Endothelial cell of umbilical vein (primary cell): ENCODE data around the gene PARP8. TPM values are rescaled to one million over a fixed set of nuclear protein-coding genes. Genes with fewer than 3 reads are reported as not detected.

Experiments used
- BruUV-seq: library from RNA; stranded (reverse); fragments of 400-500 nt; replicated peaks from 2 replicates; lab custom pipeline; 2021; lab: Mats Ljungman, UMichigan
- CTCF ChIA-PET: fragments of 300-600, 350-600 bp; sonication (Branson Sonifier 250); formaldehyde crosslinking; loops from one replicate; lab custom pipeline; 2021; ENCODE audit warnings: antibody characterized with exemption, inconsistent platforms; lab: Charles Lee
- POLR2A ChIA-PET: fragments of 300-600, 350-600 bp; sonication (Branson Sonifier 250); formaldehyde crosslinking; loops from one replicate; lab custom pipeline; 2021; ENCODE audit warnings: antibody characterized with exemption, inconsistent platforms; lab: Charles Lee
- DNase-seq: peaks from one replicate; pipeline ENCODE4 v3.0.0-alpha.2; 2011; ENCODE audit warnings: low read depth, low spot score
- FAIRE-seq: peaks from 2 replicates; lab custom pipeline; 2011; peaks lifted over from hg19 to GRCh38; lab: Jason Lieb, UNC
- H2AFZ ChIP-seq: 2 replicates; pipeline ENCODE4 v1.6.0; 2012; ENCODE audit warnings: low read depth, low read length, control low read depth, inconsistent platforms
- H3K27ac ChIP-seq: 2 replicates; pipeline ENCODE4 v1.5.1; 2011; ENCODE audit warnings: low read depth, mild to moderate bottlenecking, control low read depth, low read length, moderate library complexity; ENCODE audit not compliant: insufficient read depth
- H3K27me3 ChIP-seq, 2 experiments: 2 replicates each; pipeline versions ENCODE4 v1.6.0 to v1.6.1; 2011; ENCODE audit warnings: low read length in 2 of 2, mixed read lengths in 1 of 2; ENCODE audit not compliant: control insufficient read depth in 2 of 2, insufficient read depth in 2 of 2
- H3K36me3 ChIP-seq, 2 experiments: 2 replicates in 1 of 2; 3 replicates in 1 of 2; pipeline ENCODE4 v1.5.1; 2011; ENCODE audit warnings: low read length in 2 of 2, mild to moderate bottlenecking in 1 of 2, moderate library complexity in 1 of 2; ENCODE audit not compliant: control insufficient read depth in 2 of 2, insufficient read depth in 2 of 2; ENCODE audit errors: extremely low read depth in 1 of 2
- H3K4me1 ChIP-seq: 3 replicates; pipeline ENCODE4 v1.5.1; 2011; ENCODE audit warnings: mild to moderate bottlenecking, low read length; ENCODE audit not compliant: control insufficient read depth, insufficient read depth; ENCODE audit errors: extremely low read depth
- H3K4me2 ChIP-seq: 2 replicates; pipeline ENCODE4 v1.6.1; 2011; ENCODE audit warnings: low read length, control low read depth, mixed read lengths; ENCODE audit not compliant: insufficient read depth
- H3K4me3 ChIP-seq, 3 experiments: fragments of 200-600 bp in 1 of 3; sonication (generic), shearing (Covaris generic) in 1 of 3; replicated peaks in 1 of 3; 2 replicates each; pipeline ENCODE4 v1.5.1; 2011 to 2016; ENCODE audit warnings: control low read depth in 3 of 3, low read length in 3 of 3, mild to moderate bottlenecking in 2 of 3, inconsistent platforms in 1 of 3, low read depth in 1 of 3, moderate library complexity in 1 of 3; ENCODE audit not compliant: insufficient read depth in 1 of 3
- H3K79me2 ChIP-seq: 2 replicates; pipeline ENCODE4 v1.6.0; 2012; ENCODE audit warnings: low read length, inconsistent platforms; ENCODE audit not compliant: control insufficient read depth, insufficient read depth
- H3K9ac ChIP-seq: replicated peaks from 2 replicates; pipeline ENCODE3; 2011; ENCODE audit warnings: low read length, control low read depth; ENCODE audit not compliant: insufficient read depth; ENCODE audit errors: extremely low read depth
- H3K9me1 ChIP-seq: replicated peaks from 3 replicates; pipeline ENCODE4 v1.6.0; 2011; ENCODE audit warnings: mild to moderate bottlenecking, low read length; ENCODE audit not compliant: control insufficient read depth, insufficient read depth; ENCODE audit errors: extremely low read depth
- H3K9me3 ChIP-seq: replicated peaks from 2 replicates; pipeline ENCODE4 v1.5.1; 2012; ENCODE audit warnings: low read length, inconsistent platforms; ENCODE audit not compliant: control insufficient read depth, insufficient read depth
- H4K20me1 ChIP-seq: replicated peaks from 2 replicates; pipeline ENCODE3; 2011; ENCODE audit warnings: mild to moderate bottlenecking, low read length; ENCODE audit not compliant: control insufficient read depth, insufficient read depth; ENCODE audit errors: extremely low read depth
- CTCF ChIP-seq, 2 donors: IDR thresholded peaks; 1 replicate in 1 of 2; 2 replicates in 1 of 2; pipeline ENCODE4 v1.5.1; 2011; ENCODE audit warnings: low read length in 2 of 2, mild to moderate bottlenecking in 2 of 2, moderate library complexity in 2 of 2, control low read depth in 1 of 2, inconsistent platforms in 1 of 2, low read depth in 1 of 2; ENCODE audit not compliant: insufficient read depth in 1 of 2; ENCODE audit errors: extremely low read depth in 1 of 2
- EZH2 ChIP-seq: IDR thresholded peaks from 2 replicates; pipeline ENCODE4 v1.6.1; 2012; ENCODE audit warnings: borderline replicate concordance, low read depth, mild to moderate bottlenecking, moderate library complexity, low read length, inconsistent platforms; ENCODE audit not compliant: severe bottlenecking
- FOS ChIP-seq: IDR thresholded peaks from 2 replicates; pipeline ENCODE4 v1.6.1; 2011; ENCODE audit warnings: mild to moderate bottlenecking, low read length, moderate library complexity, borderline replicate concordance; ENCODE audit not compliant: insufficient read depth
- GATA2 ChIP-seq: IDR thresholded peaks from 2 replicates; pipeline ENCODE4 v1.7.0; 2011; ENCODE audit warnings: low read depth, mild to moderate bottlenecking, moderate library complexity, mixed read lengths, low read length; ENCODE audit not compliant: insufficient read length, insufficient read depth
- JUN ChIP-seq: IDR thresholded peaks from 2 replicates; pipeline ENCODE4 v1.6.1; 2011; ENCODE audit warnings: borderline replicate concordance, low read depth; ENCODE audit not compliant: insufficient read length, insufficient read depth
- MAX ChIP-seq: IDR thresholded peaks from 2 replicates; pipeline ENCODE4 v1.6.1; 2011; ENCODE audit not compliant: insufficient read depth, insufficient read length
- MYC ChIP-seq: IDR thresholded peaks from one replicate; pipeline ENCODE4 v1.6.1; 2011; ENCODE audit warnings: mild to moderate bottlenecking, low read depth, low read length
- POLR2A ChIP-seq: IDR thresholded peaks from 2 replicates; pipeline ENCODE4 v1.6.1; 2012; ENCODE audit warnings: low read depth, mild to moderate bottlenecking, control low read depth, low read length
- POLR2AphosphoS5 ChIP-seq: IDR thresholded peaks from 2 replicates; pipeline ENCODE4 v1.6.1; 2012; ENCODE audit warnings: low read depth, mild to moderate bottlenecking, control low read depth, low read length, moderate library complexity; ENCODE audit not compliant: insufficient read depth
- dilution Hi-C: fragments of 300-500 bp; cut with MboI; formaldehyde crosslinking; loops from one replicate; pipeline ENCODE4 v1.15.0; 2019; ENCODE audit warnings: low sequenced_read_pairs; ENCODE audit not compliant: extremely low pct_ligation_motif_present
- intact Hi-C: fragments of 100-400 bp; cut with micrococcal nuclease; formaldehyde crosslinking; loops from one replicate; pipeline ENCODE4 v1.10.0; 2022
- polyA plus RNA-seq, 4 experiments: library from polyadenylated mRNA; depleted of rRNA in 3 of 4; stranded (reverse) in 3 of 4; unstranded in 1 of 4; fragments of >200 nt; gene quantifications; 2 replicates each; pipeline versions ENCODE4 v1.2.1 to v1.2.3, GENCODE V29; 2011 to 2012; ENCODE audit warnings: missing spikeins in 1 of 4
- total RNA-seq: library from RNA; stranded (reverse); gene quantifications from 2 replicates; pipeline ENCODE4 v1.2.3, GENCODE V29; 2021

The PARP8 gene
- total and polyA plus RNA-seq, 2 donors (not counting 3 experiments of a cell fraction or from before 2014, with no cell fraction given), result 0.03 to 0.60 TPM

- Histone ChIP-seq H3K36me3 (no peaks in the 10 kb centered on the region), H3K27ac (no peak overlapping the region), H3K27me3 (no peaks in the 10 kb centered on the region), H3K4me2 (no peak overlapping the region), H3K4me3 (no peak overlapping the region), H2AFZ (no peak overlapping the region), H3K79me2 (no peaks in the 10 kb centered on the region), H3K4me1 (no peaks in the 10 kb centered on the region), H3K9me3 (no peaks in the 10 kb centered on the region), H3K9me1 (no peaks in the 10 kb centered on the region), H4K20me1 (no peaks in the 10 kb centered on the region), H3K9ac (no peak overlapping the region)
- ChIA-PET POLR2A (no interaction called here), CTCF (interaction anchor here (0.6 to 0.7 kb wide), 2 partner anchors 76 to 437 kb away, joined by 3 to 4 read pairs; no protein-coding TSS in a partner anchor)
- FAIRE-seq (no peak), DNase-seq (no peak)
- TF ChIP-seq MYC, result no peak
- TF ChIP-seq FOS, result no peak
- TF ChIP-seq POLR2A, result no peak
- TF ChIP-seq JUN, result no peak
- TF ChIP-seq EZH2, result no peak
- no peak for TF ChIP-seq MAX
- no peak for TF ChIP-seq POLR2AphosphoS5
- no peak for TF ChIP-seq GATA2
- TF ChIP-seq CTCF (IDR thresholded peaks at IDR 0.05; ENCODE audit: extremely low read depth in 1 of 2, insufficient read depth in 1 of 2, low read depth in 1 of 2, low read length in 2 of 2), result no peak
- intact Hi-C loops (no loop called here), dilution Hi-C loops (no loop called here)
- no TSS peak for BruUV-seq
These were observed 74.4 kb downstream of the PARP8 start for GRCh38 chr5:50740832-50741231.
